HFF-Myc (cell line): ENCODE data around the gene EVI5L.

Experiments used
- DNase-seq: peaks from one replicate; pipeline ENCODE4 v3.0.0-alpha.2; 2011; ENCODE audit warnings: low read depth; ENCODE audit errors: extremely low read depth
- H3K4me3 ChIP-seq: replicated peaks from 2 replicates; pipeline ENCODE4 v1.5.1; 2011; ENCODE audit warnings: low read depth, mild to moderate bottlenecking, control low read depth, low read length
- TF ChIP-seq, protein P1 (sequence below): IDR thresholded peaks from 2 replicates; pipeline ENCODE4 v1.5.1; 2012; ENCODE audit warnings: mild to moderate bottlenecking, low read depth, low read length, control low read depth; ENCODE audit errors: missing control alignments

Gene EVI5L

GRCh38 chr19:7844405-7844804, 14.4 kb downstream of the EVI5L start:
- H3K4me3 ChIP-seq, result no peak overlapping the region
- no peak for DNase-seq
- TF ChIP-seq, protein P1, sequence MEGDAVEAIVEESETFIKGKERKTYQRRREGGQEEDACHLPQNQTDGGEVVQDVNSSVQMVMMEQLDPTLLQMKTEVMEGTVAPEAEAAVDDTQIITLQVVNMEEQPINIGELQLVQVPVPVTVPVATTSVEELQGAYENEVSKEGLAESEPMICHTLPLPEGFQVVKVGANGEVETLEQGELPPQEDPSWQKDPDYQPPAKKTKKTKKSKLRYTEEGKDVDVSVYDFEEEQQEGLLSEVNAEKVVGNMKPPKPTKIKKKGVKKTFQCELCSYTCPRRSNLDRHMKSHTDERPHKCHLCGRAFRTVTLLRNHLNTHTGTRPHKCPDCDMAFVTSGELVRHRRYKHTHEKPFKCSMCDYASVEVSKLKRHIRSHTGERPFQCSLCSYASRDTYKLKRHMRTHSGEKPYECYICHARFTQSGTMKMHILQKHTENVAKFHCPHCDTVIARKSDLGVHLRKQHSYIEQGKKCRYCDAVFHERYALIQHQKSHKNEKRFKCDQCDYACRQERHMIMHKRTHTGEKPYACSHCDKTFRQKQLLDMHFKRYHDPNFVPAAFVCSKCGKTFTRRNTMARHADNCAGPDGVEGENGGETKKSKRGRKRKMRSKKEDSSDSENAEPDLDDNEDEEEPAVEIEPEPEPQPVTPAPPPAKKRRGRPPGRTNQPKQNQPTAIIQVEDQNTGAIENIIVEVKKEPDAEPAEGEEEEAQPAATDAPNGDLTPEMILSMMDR, result no peak

GRCh38 chr19:7844951-7845350, 14.9 kb downstream of the EVI5L start:
- no peak for DNase-seq
- H3K4me3 ChIP-seq, result no peak overlapping the region
- TF ChIP-seq, protein P1, result no peak

DNA sequence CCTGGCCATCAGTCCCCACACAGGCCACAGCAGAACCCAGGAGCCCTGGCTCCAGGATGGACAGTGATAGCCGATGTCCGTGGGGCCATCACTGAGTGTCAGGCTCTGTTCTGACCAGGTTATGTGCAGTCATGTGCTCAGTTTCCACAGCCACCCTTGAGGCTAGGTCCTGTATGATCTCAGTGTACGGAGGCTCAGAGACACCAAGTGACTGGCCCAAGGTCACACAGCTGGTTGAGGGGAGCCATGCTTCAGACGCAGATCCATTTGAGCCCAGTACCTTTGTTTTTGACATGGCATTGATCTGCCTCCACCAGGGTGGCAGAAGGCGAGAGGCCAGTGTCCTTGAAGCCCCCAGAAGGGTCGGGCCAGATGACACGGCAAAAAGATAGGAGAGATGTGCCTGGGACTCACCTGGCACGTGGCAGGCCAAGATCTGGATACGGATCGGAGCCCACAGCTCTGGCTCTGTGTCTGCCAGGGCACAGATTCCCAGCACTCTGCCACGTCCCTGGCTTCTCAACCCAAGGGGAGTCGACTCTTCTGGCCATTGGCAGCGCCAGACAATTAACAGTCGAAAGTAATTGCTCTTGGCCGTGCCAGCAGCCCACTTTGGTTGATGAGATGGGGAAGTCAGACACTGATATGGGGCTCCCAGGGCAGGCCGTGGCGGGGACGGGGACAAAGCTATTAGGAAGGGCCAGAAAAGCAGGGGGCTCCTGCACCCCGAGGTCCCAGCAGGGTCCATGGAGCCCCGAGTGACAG, 15.6 kb downstream of the EVI5L start:
- H3K4me3 ChIP-seq, result no peak overlapping the region
- DNase-seq, result no peak
- TF ChIP-seq, protein P1, result no peak

DNA sequence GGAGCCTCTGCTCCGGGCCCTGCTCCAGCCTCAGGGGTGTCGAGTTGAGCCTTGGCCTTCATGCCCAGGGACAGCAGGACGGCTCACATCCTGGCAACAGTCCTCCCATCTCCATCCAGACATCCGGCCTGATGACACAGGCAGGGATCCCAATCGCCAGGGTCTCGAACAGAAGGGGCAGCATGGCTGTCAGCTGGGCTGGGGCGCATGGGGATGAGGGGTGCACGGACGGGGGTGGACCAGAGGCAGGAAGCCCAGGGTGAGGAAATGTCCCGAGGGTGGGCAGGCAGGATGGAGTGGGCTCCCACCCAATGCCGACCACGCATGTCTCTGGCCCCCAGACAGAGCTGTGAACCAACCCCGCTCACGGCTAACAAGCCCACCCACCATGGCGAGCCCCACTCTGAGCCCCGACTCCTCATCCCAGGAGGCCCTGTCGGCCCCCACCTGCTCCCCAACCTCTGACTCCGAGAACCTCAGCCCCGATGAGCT, 16.2 kb downstream of the EVI5L start:
- no peak overlapping the region for H3K4me3 ChIP-seq
- TF ChIP-seq, protein P1, result no peak
- DNase-seq, result no peak

- DNase-seq, result no peak
- TF ChIP-seq, protein P1, result no peak
- H3K4me3 ChIP-seq, result no peak overlapping the region
Measured at GRCh38 chr19:7847664-7848063, 17.6 kb downstream of the EVI5L start.

GRCh38 chr19:7848779-7849457, 18.9 kb downstream of the EVI5L start:
- no peak for DNase-seq
- H3K4me3 ChIP-seq, result no peak overlapping the region
- TF ChIP-seq, protein P1, result no peak
